HG02884 (cell line): ENCODE data around the gene FUZ.

Experiments
- ATAC-seq: cut with Tn5 transposase; IDR thresholded peaks from one replicate; pipeline ENCODE4 v1.9.1; 2021; ENCODE audit warnings: mild to moderate bottlenecking, moderate library complexity; ENCODE audit not compliant: unreplicated experiment

Gene FUZ

DNA sequence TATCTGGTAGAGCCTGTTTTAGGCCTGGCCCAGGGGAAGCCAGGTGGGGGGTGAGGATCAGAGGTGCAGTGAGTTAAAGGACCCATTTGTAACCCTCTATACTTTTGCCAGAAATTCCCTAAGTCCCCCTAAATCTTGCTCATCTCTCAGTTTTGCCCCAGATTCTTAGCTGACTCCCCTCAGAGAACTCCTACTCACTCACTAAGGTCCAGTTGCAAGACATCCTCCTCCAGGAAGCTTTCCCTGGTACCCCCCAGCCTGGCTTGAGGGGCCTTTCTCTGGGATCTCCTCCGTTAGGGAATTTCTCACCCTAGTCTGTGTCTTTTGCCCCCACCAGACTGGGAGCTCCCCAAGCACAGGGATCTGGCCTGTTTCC, 51.9 kb downstream of the FUZ start:
- no peak for ATAC-seq

DNA sequence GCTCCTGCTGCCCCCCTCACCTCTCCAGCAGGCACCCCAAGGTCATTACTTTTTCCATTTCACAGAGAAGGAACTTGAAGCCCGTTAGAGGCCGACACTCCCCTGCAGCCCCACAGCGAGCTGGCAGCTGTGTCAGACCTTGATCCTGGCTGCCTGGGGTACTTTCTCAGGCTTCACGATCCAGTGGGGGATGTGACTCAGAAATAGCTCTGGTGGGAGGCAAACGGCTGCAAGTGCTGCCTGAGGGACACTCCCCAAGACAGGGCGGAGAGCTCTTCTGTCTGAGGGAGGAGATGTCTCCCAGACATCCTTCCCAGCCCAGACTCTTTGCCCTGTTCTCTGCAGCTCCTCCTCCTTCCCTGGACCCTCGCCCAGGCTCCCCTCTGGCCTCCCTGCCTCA, 54.8 kb downstream of the FUZ start:
- ATAC-seq = no peak
